GM12878 (cell line): ENCODE data around the gene HMGB2. TPM values are rescaled to one million over a fixed set of nuclear protein-coding genes. Genes with fewer than 3 reads are reported as not detected.

Experiments used
- ATAC-seq: fragments of 200-7000 bp; cut with Tn5 transposase; 3 replicates; pipeline ENCODE4 v1.9.1; 2020; ENCODE audit warnings: mild to moderate bottlenecking, moderate library complexity
- BruUV-seq: library from RNA; stranded (reverse); fragments of 400-500 nt; replicated peaks from 2 replicates; lab custom pipeline; 2021; lab: Mats Ljungman, UMichigan
- CTCF ChIA-PET: fragments of 300-600 bp; sonication (Branson Sonifier 250); formaldehyde crosslinking; extraction: SDS; loops from one replicate; lab custom pipeline; 2021; ENCODE audit warnings: inconsistent platforms; lab: Yijun Ruan, JAX
- POLR2A ChIA-PET: fragments of 350-600 bp; formaldehyde crosslinking; extraction: SDS; loops from one replicate; lab custom pipeline; 2021; ENCODE audit warnings: inconsistent platforms; lab: Charles Lee
- RAD21 ChIA-PET: fragments of 300-600 bp; sonication (Branson Sonifier 250); formaldehyde crosslinking; loops from one replicate; lab custom pipeline; 2023; ENCODE audit warnings: antibody characterized with exemption; ENCODE audit not compliant: unreplicated experiment; lab: Charles Lee
- SMC1A ChIA-PET: fragments of 300-600 bp; sonication (Branson Sonifier 250); formaldehyde crosslinking; loops from one replicate; lab custom pipeline; 2023; ENCODE audit not compliant: unreplicated experiment, uncharacterized antibody; lab: Charles Lee
- DNase-seq: peaks from one replicate; pipeline ENCODE4 v3.0.0-alpha.2; 2011; ENCODE audit warnings: low read depth, low spot score
- FAIRE-seq: peaks from 3 replicates; lab custom pipeline; 2011; peaks lifted over from hg19 to GRCh38; lab: Jason Lieb, UNC
- H2AFZ ChIP-seq: 2 replicates; pipeline ENCODE4 v1.6.0; 2011; ENCODE audit warnings: low read depth, low read length, control low read depth; ENCODE audit not compliant: control insufficient read depth
- H3K27ac ChIP-seq: 2 replicates; pipeline ENCODE4 v1.5.1; 2011; ENCODE audit warnings: control low read depth; ENCODE audit not compliant: control insufficient read depth, insufficient read depth
- H3K27me3 ChIP-seq, 2 experiments: replicated peaks in 1 of 2; 2 replicates each; pipeline versions ENCODE4 v1.6.0 to v1.6.1; 2011; ENCODE audit warnings: low read length in 1 of 2; ENCODE audit not compliant: control insufficient read depth in 2 of 2, insufficient read depth in 2 of 2
- H3K36me3 ChIP-seq, 2 experiments: 2 replicates each; pipeline ENCODE4 v1.5.1; 2011; ENCODE audit warnings: low read length in 1 of 2; ENCODE audit not compliant: control insufficient read depth in 2 of 2, insufficient read depth in 2 of 2
- H3K4me1 ChIP-seq: 2 replicates; pipeline ENCODE4 v1.6.1; 2011; ENCODE audit warnings: mild to moderate bottlenecking, low read length, moderate library complexity, mixed read lengths; ENCODE audit not compliant: control insufficient read depth, insufficient read depth
- H3K4me2 ChIP-seq: 2 replicates; pipeline ENCODE4 v1.6.0; 2011; ENCODE audit warnings: control low read depth; ENCODE audit not compliant: control insufficient read depth, insufficient read depth
- H3K4me3 ChIP-seq: fragments of 200-600 bp; sonication (generic); 2 replicates; pipeline ENCODE4 v1.5.1; 2016
- H3K79me2 ChIP-seq: 2 replicates; pipeline ENCODE4 v1.6.0; 2011; ENCODE audit warnings: low read length; ENCODE audit not compliant: control insufficient read depth, insufficient read depth
- H3K9ac ChIP-seq: 2 replicates; pipeline ENCODE4 v1.8.0; 2011; ENCODE audit warnings: low read length, control low read depth, mixed read lengths; ENCODE audit not compliant: control insufficient read depth, insufficient read depth
- H3K9me3 ChIP-seq: replicated peaks from 3 replicates; pipeline ENCODE4 v1.5.1; 2011; ENCODE audit warnings: mild to moderate bottlenecking, low read length; ENCODE audit not compliant: control insufficient read depth, insufficient read depth
- H4K20me1 ChIP-seq: 2 replicates; pipeline ENCODE4 v1.6.0; 2011; ENCODE audit not compliant: control insufficient read depth, insufficient read depth
- BHLHE40 ChIP-seq, 2 experiments: fragments of 450-650 bp in 1 of 2; IDR thresholded peaks; 2 replicates each; pipeline ENCODE4 v1.6.1; 2011 to 2017; ENCODE audit warnings: low read depth in 2 of 2, borderline replicate concordance in 1 of 2, improper control_type of control experiment in 1 of 2, low read length in 1 of 2, mild to moderate bottlenecking in 1 of 2
- EGR1 ChIP-seq, 2 experiments: IDR thresholded peaks; 1 replicate in 1 of 2; 2 replicates in 1 of 2; pipeline ENCODE4 v1.6.1; 2011 to 2012; ENCODE audit warnings: low read depth in 2 of 2, low read length in 2 of 2, borderline replicate concordance in 1 of 2, mild to moderate bottlenecking in 1 of 2, moderate library complexity in 1 of 2
- GATAD2B ChIP-seq: fragments of 450-650 bp; conservative IDR thresholded peaks from 2 replicates; pipeline ENCODE4 v1.6.1; 2017; ENCODE audit warnings: low read depth, mild to moderate bottlenecking, moderate library complexity
- NFXL1 ChIP-seq: fragments of 450-650 bp; IDR thresholded peaks from 2 replicates; pipeline ENCODE4 v1.6.1; 2017; ENCODE audit warnings: antibody characterized with exemption, mild to moderate bottlenecking, borderline replicate concordance
- NFYB ChIP-seq: IDR thresholded peaks from 2 replicates; pipeline ENCODE4 v1.6.1; 2011; ENCODE audit warnings: low read depth, mild to moderate bottlenecking, low read length, improper control_type of control experiment, moderate library complexity; ENCODE audit not compliant: insufficient read depth
- TCF12 ChIP-seq: IDR thresholded peaks from 2 replicates; pipeline ENCODE4 v1.6.1; 2011; ENCODE audit warnings: low read depth, mild to moderate bottlenecking, low read length
- TCF3 ChIP-seq: IDR thresholded peaks from 2 replicates; pipeline ENCODE4 v1.6.1; 2012; ENCODE audit warnings: low read depth, mild to moderate bottlenecking, low read length, borderline replicate concordance; ENCODE audit not compliant: insufficient read depth
- YY1 ChIP-seq: IDR thresholded peaks from 2 replicates; pipeline ENCODE4 v1.6.1; 2011; ENCODE audit warnings: low read depth, mild to moderate bottlenecking, low read length
- WGBS: methylation state at CpG from one replicate; pipeline ENCODE4 v1.1.6; 2016; ENCODE audit warnings: low lambda C conversion rate; ENCODE audit not compliant: insufficient replicate concordance, insufficient coverage; ENCODE audit errors: missing lambda C conversion rate; 5-methylcytosine and 5-hydroxymethylcytosine counted together
- in situ Hi-C: fragments of 300-500 bp; cut with MboI; formaldehyde crosslinking; loops from 9 replicates; pipeline ENCODE4 v1.14.3; 2018; ENCODE audit warnings: mixed read lengths
- intact Hi-C: fragments of 100-400 bp; cut with micrococcal nuclease; formaldehyde crosslinking; loops from one replicate; pipeline ENCODE4 v1.14.2; 2022; ENCODE audit not compliant: unreplicated experiment
- polyA plus RNA-seq, 11 experiments: library from polyadenylated mRNA; depleted of rRNA in 4 of 11; unstranded in 6 of 11; stranded (reverse) in 5 of 11; fragments of >200 nt; fragmentation: Nextera tagmentation in 4 of 11; fragmentation: Illumina TruSeq in 1 of 11; extraction: Ambion mirVana in 4 of 11; extraction: Trizol in 1 of 11; gene quantifications; 1 replicate in 1 of 11; 2 replicates in 10 of 11; pipeline versions ENCODE4 v1.2.1 to v1.2.3, GENCODE V29; 2011 to 2016; ENCODE audit warnings: inconsistent platforms in 2 of 11, missing spikeins in 2 of 11, low read depth in 1 of 11
- total RNA-seq, 4 experiments: library from RNA; depleted of rRNA in 3 of 4; stranded (reverse); fragments of >200 nt in 3 of 4; fragmentation: Illumina TruSeq in 1 of 4; extraction: Trizol in 1 of 4; gene quantifications; 2 replicates each; pipeline versions ENCODE4 v1.2.1 to v1.2.3, GENCODE V29; 2013 to 2021
- TF ChIP-seq, protein P1 (sequence below): IDR thresholded peaks from 2 replicates; pipeline ENCODE4 v1.6.1; 2011; ENCODE audit warnings: borderline replicate concordance, low read depth, mild to moderate bottlenecking, moderate library complexity, low read length; ENCODE audit not compliant: insufficient read depth, poor library complexity, severe bottlenecking

Gene HMGB2
- total and polyA plus RNA-seq, 10 of the 15 experiments (the other 5 are each of a cell fraction or from before 2014, with no cell fraction given): 260 to 961 (median 668) TPM

DNA sequence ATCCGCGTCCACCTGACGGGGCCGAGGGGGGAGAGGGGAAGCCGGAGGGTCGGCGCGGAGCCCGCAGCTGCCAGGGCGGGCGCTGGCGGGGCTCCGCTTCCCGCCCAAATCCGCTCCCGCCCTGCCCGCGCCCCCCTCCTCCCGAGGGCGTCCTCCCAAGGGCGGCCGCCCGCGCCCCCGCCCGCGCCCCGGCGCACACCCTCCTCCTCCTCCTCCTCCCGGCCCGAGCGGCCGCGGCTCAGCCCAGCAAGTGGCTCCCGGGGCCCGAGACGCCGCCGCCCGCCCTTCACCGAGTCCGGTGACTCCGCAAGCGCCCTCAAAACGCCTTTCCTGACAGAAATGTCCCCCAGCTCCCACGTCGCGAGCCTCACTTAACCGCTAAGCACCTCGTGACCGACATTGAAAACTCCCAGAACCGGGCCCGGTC lies 487 bp downstream of the HMGB2 start:
- in situ Hi-C loops (loop anchor here (5.0 kb wide), 1 partner anchor 34 kb away; no protein-coding TSS in a partner anchor), intact Hi-C loops (loop anchor here (1.0 to 5.0 kb wide), 2 partner anchors 37 to 166 kb away; partner anchors contain the start of genes GALNT7 and SAP30)
- peaks cover 67% of the 10 kb centered on the region for H3K79me2 ChIP-seq
- under 1% methylated on average over 24 of the region's 53 CpGs for WGBS
- H3K4me3 ChIP-seq: peak overlapping the region; percentile 94
- no peak overlapping the region for H3K4me2 ChIP-seq
- H3K27me3 ChIP-seq: no peaks in the 10 kb centered on the region
- RAD21 ChIA-PET: interaction anchor here (1.0 to 8.4 kb wide), 5 partner anchors 15 to 82 kb away, joined by 3 to 145 read pairs (median 11); partner anchors contain the start of gene SAP30
- SMC1A ChIA-PET: interaction anchor here (1.0 to 14.3 kb wide), 9 partner anchors 13 to 320 kb away, joined by 3 to 232 read pairs (median 4); partner anchors contain the start of gene SAP30
- H2AFZ ChIP-seq: peak overlapping the region; percentile 71
- POLR2A ChIA-PET: interaction anchor here (1.0 to 13.9 kb wide), 9 partner anchors 12 to 166 kb away, joined by 3 to 472 read pairs (median 6); partner anchors contain the start of genes GALNT7 and SAP30
- FAIRE-seq (no peak), ATAC-seq (peak; percentile 28), DNase-seq (no peak)
- H3K9me3 ChIP-seq: no peaks in the 10 kb centered on the region
- H3K27ac ChIP-seq: peak overlapping the region; percentile 100
- H3K9ac ChIP-seq: peak overlapping the region; percentile 100
- peaks cover 0 to 18% of the 10 kb centered on the region in 2 experiments; a peak in 2 of 4 replicates for H3K36me3 ChIP-seq
- H3K4me1 ChIP-seq: peaks cover 6% of the 10 kb centered on the region
- CTCF ChIA-PET: interaction anchor here (0.6 to 4.3 kb wide), 12 partner anchors 12 to 84 kb away, joined by 3 to 23 read pairs (median 4); partner anchors contain the start of gene SAP30
- TF ChIP-seq BHLHE40 (IDR thresholded peaks at IDR 0.05; ENCODE audit: borderline replicate concordance in 1 of 2, low read depth in 2 of 2, low read length in 1 of 2) (0 out of 4 replicates have a peak, but pooled peaks of 1 of the 2 experiments have one; percentile 18), TCF3 (0 out of 2 replicates have a peak, but pooled peaks have one; percentile 24), NFYB (no peak), NFXL1 (peak; percentile 77; the same call in 1 of the 2 replicates), YY1 (0 out of 2 replicates have a peak, but pooled peaks have one; percentile 15), GATAD2B (0 out of 2 replicates have a peak, but pooled peaks have one; percentile 37), EGR1 (IDR thresholded peaks at IDR 0.05; ENCODE audit: borderline replicate concordance in 1 of 2, low read depth in 2 of 2, low read length in 2 of 2) (peak in 1 of 2 experiments; percentile 68; a peak in 1 of 3 replicates), TCF12 (no peak)
- TF ChIP-seq, protein P1, sequence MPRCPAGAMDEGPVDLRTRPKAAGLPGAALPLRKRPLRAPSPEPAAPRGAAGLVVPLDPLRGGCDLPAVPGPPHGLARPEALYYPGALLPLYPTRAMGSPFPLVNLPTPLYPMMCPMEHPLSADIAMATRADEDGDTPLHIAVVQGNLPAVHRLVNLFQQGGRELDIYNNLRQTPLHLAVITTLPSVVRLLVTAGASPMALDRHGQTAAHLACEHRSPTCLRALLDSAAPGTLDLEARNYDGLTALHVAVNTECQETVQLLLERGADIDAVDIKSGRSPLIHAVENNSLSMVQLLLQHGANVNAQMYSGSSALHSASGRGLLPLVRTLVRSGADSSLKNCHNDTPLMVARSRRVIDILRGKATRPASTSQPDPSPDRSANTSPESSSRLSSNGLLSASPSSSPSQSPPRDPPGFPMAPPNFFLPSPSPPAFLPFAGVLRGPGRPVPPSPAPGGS: peak; percentile 19
- no TSS peak for BruUV-seq
- no peaks in the 10 kb centered on the region for H4K20me1 ChIP-seq
